Measurements from ENCODE around the gene HS6ST2. TPM values are rescaled to one million over a fixed set of nuclear protein-coding genes. Genes with fewer than 3 reads are reported as not detected.

Gene HS6ST2
- total and polyA plus RNA-seq, 10 of the 15 experiments (the other 5 are each of a cell fraction or from before 2014, with no cell fraction given) = not detected

DNA sequence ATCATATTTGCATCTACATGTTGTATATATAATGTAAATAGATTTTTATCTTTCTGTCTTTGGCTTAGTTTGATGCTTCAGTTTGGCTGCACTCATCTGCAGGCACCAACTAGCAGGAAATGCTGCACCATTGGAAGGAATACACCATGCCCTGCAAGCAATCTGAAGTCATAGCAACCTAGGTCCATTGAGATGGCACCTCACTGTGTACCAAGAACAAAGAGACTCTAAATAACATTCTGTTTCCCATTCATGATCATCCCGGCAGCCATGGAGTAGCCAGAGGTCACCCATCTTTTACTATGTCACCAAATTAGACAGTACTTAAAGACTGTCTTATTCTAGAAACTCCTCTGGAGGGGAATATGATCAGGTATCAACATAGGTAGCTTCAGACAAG, 40.8 kb upstream of the HS6ST2 start:
- in situ Hi-C loops (cut with MboI) = no loop called here
- DNase-seq (ENCODE audit: low read depth, low spot score) = no peak

DNA sequence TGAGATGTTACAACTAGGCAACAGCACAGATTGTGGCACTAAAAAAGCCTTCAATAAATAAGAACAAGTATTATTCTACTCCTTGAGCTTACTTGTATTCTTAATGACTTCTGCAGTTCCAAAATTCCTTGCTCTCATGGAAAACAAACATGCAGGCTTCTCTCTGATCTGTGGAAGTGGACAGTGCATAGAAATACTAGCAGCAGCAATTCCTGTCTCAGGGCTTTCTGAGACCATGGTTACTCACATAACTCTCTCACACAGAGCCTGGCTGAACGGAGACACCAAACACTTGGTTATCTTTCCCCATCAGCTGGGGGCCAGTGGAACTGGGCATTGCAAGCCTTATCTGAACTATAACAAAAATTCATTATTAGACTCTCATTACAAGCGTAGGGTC, 32.4 kb upstream of the HS6ST2 start:
- POLR2A ChIA-PET = no interaction called here
- no TSS peak for BruUV-seq (replicated peaks)
- CTCF ChIA-PET = interaction anchor here (1.9 kb wide), 1 partner anchor 14 kb away, joined by 6 read pairs; no protein-coding TSS in a partner anchor
- in situ Hi-C loops (cut with MboI) (no loop called here), intact Hi-C loops (cut with micrococcal nuclease; ENCODE audit: unreplicated experiment) (no loop called here)
- Histone ChIP-seq H4K20me1 (ENCODE audit: control insufficient read depth, insufficient read depth) (no peaks in the 10 kb centered on the region), H3K9me3 (replicated peaks; ENCODE audit: control insufficient read depth, insufficient read depth, low read length) (no peaks in the 10 kb centered on the region), H2AFZ (ENCODE audit: control insufficient read depth, low read depth, low read length) (no peak overlapping the region), H3K4me1 (ENCODE audit: control insufficient read depth, insufficient read depth, low read length) (no peaks in the 10 kb centered on the region), H3K27me3 (replicated peaks in 1 of 2; ENCODE audit: control insufficient read depth in 2 of 2, insufficient read depth in 2 of 2, low read length in 1 of 2) (no peaks in the 10 kb centered on the region; a peak in 1 of 4 replicates), H3K27ac (ENCODE audit: control insufficient read depth, insufficient read depth) (no peak overlapping the region), H3K4me2 (ENCODE audit: control insufficient read depth, insufficient read depth) (no peak overlapping the region), H3K79me2 (ENCODE audit: control insufficient read depth, insufficient read depth, low read length) (no peaks in the 10 kb centered on the region), H3K36me3 (ENCODE audit: control insufficient read depth in 2 of 2, insufficient read depth in 2 of 2, low read length in 1 of 2) (no peaks in the 10 kb centered on the region), H3K9ac (ENCODE audit: control insufficient read depth, insufficient read depth, low read length) (no peak overlapping the region), H3K4me3 (no peak overlapping the region)
- ATAC-seq (no peak), FAIRE-seq (no peak), DNase-seq (ENCODE audit: low read depth, low spot score) (no peak)
- 18% methylated on average over 2 of the region's 2 CpGs for WGBS (ENCODE audit: insufficient coverage, insufficient replicate concordance, low lambda C conversion rate, missing lambda C conversion rate)
- SMC1A ChIA-PET (ENCODE audit: uncharacterized antibody, unreplicated experiment) = no interaction called here
- RAD21 ChIA-PET (ENCODE audit: unreplicated experiment) = no interaction called here
- TF ChIP-seq NBN (IDR thresholded peaks at IDR 0.05) (no peak), CREB1 (IDR thresholded peaks at IDR 0.05; ENCODE audit: low read depth) (no peak), CREM (IDR thresholded peaks at IDR 0.05; ENCODE audit: low read depth) (no peak), PAX5 (IDR thresholded peaks at IDR 0.05; ENCODE audit: borderline replicate concordance, low read depth, low read length) (no peak), SUZ12 (IDR thresholded peaks at IDR 0.05; ENCODE audit: unreplicated experiment) (no peak), FOXK2 (IDR thresholded peaks at IDR 0.05) (no peak), ZZZ3 (IDR thresholded peaks at IDR 0.05; ENCODE audit: control insufficient read depth, insufficient read length, low read depth) (no peak), MXI1 (IDR thresholded peaks at IDR 0.05; ENCODE audit: low read depth, low read length) (no peak), RAD51 (IDR thresholded peaks at IDR 0.05) (no peak)
- TF ChIP-seq, protein P1, sequence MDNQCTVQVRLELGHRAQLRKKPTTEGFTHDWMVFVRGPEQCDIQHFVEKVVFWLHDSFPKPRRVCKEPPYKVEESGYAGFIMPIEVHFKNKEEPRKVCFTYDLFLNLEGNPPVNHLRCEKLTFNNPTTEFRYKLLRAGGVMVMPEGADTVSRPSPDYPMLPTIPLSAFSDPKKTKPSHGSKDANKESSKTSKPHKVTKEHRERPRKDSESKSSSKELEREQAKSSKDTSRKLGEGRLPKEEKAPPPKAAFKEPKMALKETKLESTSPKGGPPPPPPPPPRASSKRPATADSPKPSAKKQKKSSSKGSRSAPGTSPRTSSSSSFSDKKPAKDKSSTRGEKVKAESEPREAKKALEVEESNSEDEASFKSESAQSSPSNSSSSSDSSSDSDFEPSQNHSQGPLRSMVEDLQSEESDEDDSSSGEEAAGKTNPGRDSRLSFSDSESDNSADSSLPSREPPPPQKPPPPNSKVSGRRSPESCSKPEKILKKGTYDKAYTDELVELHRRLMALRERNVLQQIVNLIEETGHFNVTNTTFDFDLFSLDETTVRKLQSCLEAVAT (IDR thresholded peaks at IDR 0.05) = no peak
- TF ChIP-seq, protein P2, sequence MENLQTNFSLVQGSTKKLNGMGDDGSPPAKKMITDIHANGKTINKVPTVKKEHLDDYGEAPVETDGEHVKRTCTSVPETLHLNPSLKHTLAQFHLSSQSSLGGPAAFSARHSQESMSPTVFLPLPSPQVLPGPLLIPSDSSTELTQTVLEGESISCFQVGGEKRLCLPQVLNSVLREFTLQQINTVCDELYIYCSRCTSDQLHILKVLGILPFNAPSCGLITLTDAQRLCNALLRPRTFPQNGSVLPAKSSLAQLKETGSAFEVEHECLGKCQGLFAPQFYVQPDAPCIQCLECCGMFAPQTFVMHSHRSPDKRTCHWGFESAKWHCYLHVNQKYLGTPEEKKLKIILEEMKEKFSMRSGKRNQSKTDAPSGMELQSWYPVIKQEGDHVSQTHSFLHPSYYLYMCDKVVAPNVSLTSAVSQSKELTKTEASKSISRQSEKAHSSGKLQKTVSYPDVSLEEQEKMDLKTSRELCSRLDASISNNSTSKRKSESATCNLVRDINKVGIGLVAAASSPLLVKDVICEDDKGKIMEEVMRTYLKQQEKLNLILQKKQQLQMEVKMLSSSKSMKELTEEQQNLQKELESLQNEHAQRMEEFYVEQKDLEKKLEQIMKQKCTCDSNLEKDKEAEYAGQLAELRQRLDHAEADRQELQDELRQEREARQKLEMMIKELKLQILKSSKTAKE (IDR thresholded peaks at IDR 0.05; ENCODE audit: low read depth, poor library complexity, severe bottlenecking) = no peak
- TF ChIP-seq, protein P3, sequence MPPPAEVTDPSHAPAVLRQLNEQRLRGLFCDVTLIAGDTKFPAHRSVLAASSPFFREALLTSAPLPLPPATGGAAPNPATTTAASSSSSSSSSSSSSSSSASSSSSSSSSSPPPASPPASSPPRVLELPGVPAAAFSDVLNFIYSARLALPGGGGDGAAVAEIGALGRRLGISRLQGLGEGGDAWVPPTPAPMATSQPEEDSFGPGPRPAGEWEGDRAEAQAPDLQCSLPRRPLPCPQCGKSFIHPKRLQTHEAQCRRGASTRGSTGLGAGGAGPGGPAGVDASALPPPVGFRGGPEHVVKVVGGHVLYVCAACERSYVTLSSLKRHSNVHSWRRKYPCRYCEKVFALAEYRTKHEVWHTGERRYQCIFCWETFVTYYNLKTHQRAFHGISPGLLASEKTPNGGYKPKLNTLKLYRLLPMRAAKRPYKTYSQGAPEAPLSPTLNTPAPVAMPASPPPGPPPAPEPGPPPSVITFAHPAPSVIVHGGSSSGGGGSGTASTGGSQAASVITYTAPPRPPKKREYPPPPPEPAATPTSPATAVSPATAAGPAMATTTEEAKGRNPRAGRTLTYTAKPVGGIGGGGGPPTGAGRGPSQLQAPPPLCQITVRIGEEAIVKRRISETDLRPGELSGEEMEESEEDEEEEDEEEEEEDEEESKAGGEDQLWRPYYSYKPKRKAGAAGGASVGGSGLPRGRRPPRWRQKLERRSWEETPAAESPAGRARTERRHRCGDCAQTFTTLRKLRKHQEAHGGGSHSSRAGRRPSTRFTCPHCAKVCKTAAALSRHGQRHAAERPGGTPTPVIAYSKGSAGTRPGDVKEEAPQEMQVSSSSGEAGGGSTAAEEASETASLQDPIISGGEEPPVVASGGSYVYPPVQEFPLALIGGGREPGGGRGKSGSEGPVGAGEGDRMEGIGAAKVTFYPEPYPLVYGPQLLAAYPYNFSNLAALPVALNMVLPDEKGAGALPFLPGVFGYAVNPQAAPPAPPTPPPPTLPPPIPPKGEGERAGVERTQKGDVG (CRISPR knock-in tag; IDR thresholded peaks at IDR 0.05) = no peak

More for the DNA sequence above, 40.8 kb upstream of the HS6ST2 start:
- no peak overlapping the region for H3K27ac ChIP-seq (ENCODE audit: control insufficient read depth, insufficient read depth)
- no peaks in the 10 kb centered on the region for H3K9me3 ChIP-seq (replicated peaks; ENCODE audit: control insufficient read depth, insufficient read depth, low read length)
- intact Hi-C loops (cut with micrococcal nuclease; ENCODE audit: unreplicated experiment) = no loop called here
- H3K4me3 ChIP-seq = no peak overlapping the region
- no peaks in the 10 kb centered on the region for H3K36me3 ChIP-seq (ENCODE audit: control insufficient read depth in 2 of 2, insufficient read depth in 2 of 2, low read length in 1 of 2)
- H4K20me1 ChIP-seq (ENCODE audit: control insufficient read depth, insufficient read depth) = no peaks in the 10 kb centered on the region
- H3K9ac ChIP-seq (ENCODE audit: control insufficient read depth, insufficient read depth, low read length) = no peak overlapping the region
- no peak overlapping the region for H3K4me2 ChIP-seq (ENCODE audit: control insufficient read depth, insufficient read depth)
- ChIA-PET CTCF (no interaction called here), POLR2A (no interaction called here), SMC1A (ENCODE audit: uncharacterized antibody, unreplicated experiment) (no interaction called here), RAD21 (ENCODE audit: unreplicated experiment) (no interaction called here)
- H3K79me2 ChIP-seq (ENCODE audit: control insufficient read depth, insufficient read depth, low read length) = no peaks in the 10 kb centered on the region
- no TSS peak for BruUV-seq (replicated peaks)
- no peak overlapping the region for H2AFZ ChIP-seq (ENCODE audit: control insufficient read depth, low read depth, low read length)
- H3K4me1 ChIP-seq (ENCODE audit: control insufficient read depth, insufficient read depth, low read length) = no peaks in the 10 kb centered on the region
- H3K27me3 ChIP-seq (replicated peaks in 1 of 2; ENCODE audit: control insufficient read depth in 2 of 2, insufficient read depth in 2 of 2, low read length in 1 of 2) = no peaks in the 10 kb centered on the region
- FAIRE-seq (no peak), ATAC-seq (no peak)
- TF ChIP-seq STAT1 (conservative IDR thresholded peaks at IDR 0.05) = no peak
- WGBS (ENCODE audit: insufficient coverage, insufficient replicate concordance, low lambda C conversion rate, missing lambda C conversion rate) = 0% methylated on average over 1 of the region's 1 CpG

Data from GM12878 (cell line).